GM18507 (cell line): ENCODE data around the gene MCUB.
"Not testable (repeated sequence)": the region's sequence is repeated elsewhere in the genome, so short reads cannot be mapped to it uniquely, and the experiment has no call there.

Experiments
- DNase-seq: peaks from one replicate; pipeline ENCODE4 v3.0.0; 2011; ENCODE audit warnings: low read depth; ENCODE audit not compliant: insufficient read length; ENCODE audit errors: extremely low spot score
- FAIRE-seq: peaks from 2 replicates; lab custom pipeline; 2011; peaks lifted over from hg19 to GRCh38; lab: Jason Lieb, UNC

Gene MCUB

GRCh38 chr4:109574931-109575804 is 15.1 kb downstream of the MCUB start:
- DNase-seq: no peak
- no peak for FAIRE-seq

DNA sequence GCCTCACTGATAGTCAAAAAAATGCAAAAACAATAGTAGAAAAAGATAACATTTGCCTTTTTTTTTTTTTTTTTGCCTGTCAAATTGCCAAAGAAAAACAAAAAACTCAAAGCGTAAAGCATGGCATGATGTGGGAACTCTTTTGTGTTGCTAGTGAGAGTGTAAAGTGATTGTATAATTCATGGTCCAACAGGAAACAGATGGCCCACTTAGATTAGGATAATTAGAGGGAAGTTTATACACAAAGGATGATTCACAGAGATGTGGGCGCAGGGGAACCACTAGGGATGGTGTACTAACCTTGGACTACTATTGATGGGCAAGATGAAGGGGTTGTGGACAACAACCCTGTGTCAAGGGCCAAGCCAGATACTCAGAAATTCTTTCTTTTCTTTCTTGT is 16.4 kb downstream of the MCUB start:
- DNase-seq (no peak), FAIRE-seq (no peak)

GRCh38 chr4:109578846-109579245 is 18.8 kb downstream of the MCUB start:
- no peak for FAIRE-seq
- DNase-seq: no peak

GRCh38 chr4:109579997-109580396 is 20.0 kb downstream of the MCUB start:
- not testable (repeated sequence) for DNase-seq, FAIRE-seq

DNA sequence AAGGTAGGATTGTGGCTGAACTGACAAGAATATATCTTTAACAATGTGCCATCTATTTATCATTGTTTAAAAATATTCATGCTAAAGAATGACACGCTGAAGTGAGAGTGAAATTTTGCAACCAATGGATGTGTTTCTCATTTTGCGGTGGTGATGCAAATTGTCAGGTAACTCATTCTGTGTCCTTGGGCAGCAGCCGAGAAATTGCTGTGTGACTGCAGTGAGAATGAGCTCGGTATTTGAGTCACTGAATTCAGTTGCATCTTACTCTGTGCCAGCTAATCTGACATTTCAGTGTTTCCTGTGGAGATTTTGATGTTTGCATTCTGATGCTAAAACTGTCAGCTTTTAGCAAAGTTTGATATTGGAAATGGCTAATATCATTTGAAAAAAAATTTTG is 28.1 kb downstream of the MCUB start:
- DNase-seq (peak; percentile 20), FAIRE-seq (peak; percentile 86)

DNA sequence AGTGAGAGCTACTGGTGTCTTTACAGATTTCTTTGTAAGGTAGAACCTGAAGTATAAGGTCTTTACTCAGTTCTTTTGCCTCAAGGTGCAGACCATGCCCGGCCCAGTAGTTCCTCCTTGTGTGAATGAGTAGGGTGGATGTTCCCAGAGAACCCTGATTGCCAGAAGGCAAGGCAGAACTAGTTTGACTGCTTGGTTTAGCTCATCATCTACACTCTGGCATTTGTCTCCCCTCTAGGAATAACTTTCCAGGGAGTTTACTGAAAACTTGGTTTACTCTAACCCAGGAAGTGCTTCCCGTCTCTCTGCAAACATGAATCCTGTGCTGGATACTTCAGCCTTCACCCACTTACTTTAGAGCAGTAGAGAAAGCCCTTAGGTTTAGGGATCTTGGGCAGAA is 29.1 kb downstream of the MCUB start:
- DNase-seq: no peak
- no peak for FAIRE-seq

GRCh38 chr4:109589605-109590004 is 29.6 kb downstream of the MCUB start:
- DNase-seq (no peak), FAIRE-seq (no peak)

DNA sequence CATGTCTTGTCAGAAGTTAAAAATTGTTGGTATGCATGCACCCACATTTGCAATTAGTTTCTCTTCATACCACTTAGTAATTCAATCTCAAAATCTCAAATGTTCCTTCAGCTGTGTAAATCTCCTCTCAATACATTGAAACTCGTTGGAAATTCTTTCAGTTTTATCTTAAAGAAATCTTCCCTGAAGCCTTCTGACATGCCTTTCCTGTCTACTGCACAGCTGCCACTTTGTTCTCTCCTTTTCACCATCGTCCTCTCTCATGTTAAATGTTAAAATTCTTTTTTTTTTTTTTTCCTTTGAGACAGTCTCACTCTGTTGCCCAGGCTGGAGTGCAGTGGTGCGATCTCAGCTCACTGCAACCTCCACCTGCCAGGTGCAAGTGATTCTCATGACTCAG is 30.9 kb downstream of the MCUB start:
- FAIRE-seq (no peak), DNase-seq (no peak)

DNA sequence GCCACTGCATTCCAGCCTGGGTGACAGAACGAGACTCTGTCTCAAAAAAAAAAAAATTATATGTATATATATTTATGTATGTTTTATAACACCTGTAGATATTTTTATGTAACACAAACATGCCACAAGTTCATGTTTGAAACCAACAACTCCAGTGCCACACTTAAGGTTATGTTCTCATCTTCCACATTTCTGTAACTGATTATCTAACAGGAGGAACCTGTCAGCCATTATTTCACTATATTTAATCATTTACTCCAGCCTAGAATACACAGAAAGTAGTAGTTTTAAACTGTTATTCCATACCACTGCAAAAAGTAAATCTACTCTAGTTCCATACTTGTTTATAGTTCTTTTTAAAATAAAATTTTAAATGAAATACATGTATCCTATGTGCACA is 32.3 kb downstream of the MCUB start:
- FAIRE-seq (no peak), DNase-seq (no peak)

DNA sequence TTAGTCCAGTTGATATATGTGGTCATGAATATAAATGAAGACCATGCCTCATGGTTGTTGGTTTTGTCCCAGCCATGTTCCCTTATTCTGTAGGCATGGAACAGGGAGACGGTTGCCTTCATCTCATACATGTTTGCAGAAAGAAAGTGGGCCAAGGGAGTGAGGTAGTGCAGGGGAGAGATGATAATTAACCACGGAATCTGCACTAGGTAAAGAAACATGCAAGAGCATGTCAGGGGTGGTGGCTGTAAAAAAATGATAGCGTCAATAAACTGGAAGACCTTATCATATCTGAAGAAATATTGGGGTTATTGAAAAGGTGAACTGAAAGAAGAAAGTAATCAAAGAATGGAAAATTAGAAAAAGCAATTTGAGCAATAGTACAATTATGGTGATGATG is 35.1 kb downstream of the MCUB start:
- not testable (repeated sequence) for FAIRE-seq

DNA sequence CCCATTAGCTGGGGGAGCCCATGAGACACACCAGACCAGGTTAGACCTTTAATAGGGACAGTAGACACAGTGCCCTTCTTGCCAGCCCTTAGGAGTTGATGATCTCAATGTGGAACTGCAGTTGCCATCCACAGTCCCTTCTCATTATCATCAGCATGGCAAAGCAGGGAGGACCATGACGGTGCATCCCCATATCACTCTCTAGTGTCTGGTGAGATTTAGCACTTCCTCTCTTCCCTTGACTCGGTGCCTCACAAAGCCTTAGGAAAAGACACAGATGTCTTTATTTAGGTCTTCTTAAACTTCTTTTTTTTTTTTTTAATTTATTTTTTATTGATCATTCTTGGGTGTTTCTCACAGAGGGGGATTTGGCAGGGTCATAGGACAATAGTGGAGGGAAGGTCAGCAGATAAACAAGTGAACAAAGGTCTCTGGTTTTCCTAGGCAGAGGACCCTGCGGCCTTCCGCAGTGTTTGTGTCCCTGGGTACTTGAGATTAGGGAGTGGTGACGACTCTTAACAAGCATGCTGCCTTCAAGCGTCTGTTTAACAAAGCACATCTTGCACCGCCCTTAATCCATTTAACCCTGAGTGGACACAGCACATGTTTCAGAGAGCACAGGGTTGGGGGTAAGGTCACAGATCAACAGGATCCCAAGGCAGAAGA is 36.5 kb downstream of the MCUB start:
- not testable (repeated sequence) for FAIRE-seq, DNase-seq

More for the DNA sequence above, 35.1 kb downstream of the MCUB start:
- not testable (repeated sequence) for DNase-seq

GRCh38 chr4:109599046-109599652 is 39.1 kb downstream of the MCUB start:
- DNase-seq: no peak
- FAIRE-seq: no peak

DNA sequence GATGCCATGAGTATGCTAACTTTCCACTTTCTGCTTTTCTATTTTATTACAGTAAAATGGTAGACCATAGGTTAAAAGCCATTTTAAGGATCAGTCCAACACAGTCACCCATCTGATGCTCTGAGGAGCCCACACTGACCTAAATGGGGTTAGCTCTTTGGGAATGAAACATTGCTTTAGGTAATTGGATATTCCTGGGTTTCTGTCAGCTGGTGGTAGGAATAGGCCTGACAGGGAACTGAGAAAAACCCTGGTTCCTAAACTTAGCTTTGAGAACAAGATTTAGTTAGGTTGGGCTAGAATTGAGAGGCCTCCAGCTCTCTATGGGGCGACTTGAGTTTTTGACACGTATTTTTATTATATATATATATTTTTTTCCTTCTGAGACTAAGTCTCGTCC is 40.4 kb downstream of the MCUB start:
- FAIRE-seq (no peak), DNase-seq (no peak)

DNA sequence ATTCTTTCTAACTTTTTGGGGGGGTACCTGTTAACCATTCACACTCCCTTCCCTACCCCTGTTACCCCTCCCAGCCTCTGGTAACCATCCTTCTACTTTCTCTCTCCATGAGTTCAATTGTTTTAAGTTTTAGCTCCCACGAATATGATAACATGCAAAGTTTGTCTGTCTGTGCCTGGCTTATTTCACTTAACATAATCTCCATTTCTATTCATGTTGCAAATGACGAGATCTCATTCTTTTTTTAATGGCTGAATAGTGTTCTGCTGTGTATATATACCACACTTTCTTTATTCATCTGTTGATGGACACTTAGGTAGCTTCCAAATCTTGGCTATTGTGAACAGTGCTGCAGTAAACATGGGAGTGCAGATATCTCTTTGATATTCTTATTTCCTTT is 41.3 kb downstream of the MCUB start:
- DNase-seq (no peak), FAIRE-seq (no peak)

GRCh38 chr4:109607976-109608375 is 47.9 kb downstream of the MCUB start:
- FAIRE-seq (no peak), DNase-seq (no peak)

DNA sequence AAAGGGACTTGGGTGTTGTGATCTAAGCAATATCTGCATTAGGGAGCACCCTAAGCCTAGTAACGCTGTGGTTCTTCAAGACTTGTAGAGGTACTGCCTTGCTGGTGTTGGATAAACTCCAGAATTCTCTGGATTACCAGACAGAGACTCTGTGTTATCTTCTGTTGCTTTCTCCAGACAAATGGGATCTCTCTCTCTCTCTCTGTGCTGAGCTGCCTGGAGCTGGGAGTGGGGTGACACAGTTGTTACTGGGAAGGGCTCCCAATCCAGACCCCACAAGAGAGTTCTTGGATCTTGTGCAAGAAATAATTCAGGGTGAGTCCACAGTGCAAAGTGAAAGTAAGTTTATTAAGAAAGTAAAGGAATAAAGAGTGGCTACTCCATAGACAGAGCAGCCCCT is 48.8 kb downstream of the MCUB start:
- FAIRE-seq: no peak
- DNase-seq: no peak

- DNase-seq (no peak), FAIRE-seq (no peak)
Observed at GRCh38 chr4:109609431-109609830, 49.4 kb downstream of the MCUB start.

DNA sequence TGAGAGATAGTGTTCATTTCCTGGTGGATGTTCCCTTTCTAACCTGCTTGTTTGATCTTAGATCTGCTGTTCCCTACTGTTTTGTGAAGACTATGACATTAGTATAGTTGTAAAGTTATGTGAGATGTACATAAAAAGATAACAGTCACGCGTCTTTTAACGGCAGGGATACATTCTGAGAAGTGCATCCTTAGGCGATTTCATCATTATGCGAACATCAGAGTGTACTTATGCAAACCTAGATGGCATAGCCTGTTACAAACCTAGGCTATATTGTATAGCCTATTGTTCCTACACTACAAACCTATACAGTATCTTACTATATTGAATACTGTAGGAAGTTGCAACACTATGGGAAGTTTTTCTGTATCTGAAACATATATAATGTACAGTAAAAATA is 50.4 kb downstream of the MCUB start:
- DNase-seq (no peak), FAIRE-seq (no peak)

GRCh38 chr4:109611045-109611646 is 51.1 kb downstream of the MCUB start:
- FAIRE-seq (no peak), DNase-seq (no peak)

- DNase-seq: no peak
- FAIRE-seq: no peak
Observed at GRCh38 chr4:109614015-109614414, 54.0 kb downstream of the MCUB start.
